ENCODE results near the gene HOXB9.

Gene HOXB9

DNA sequence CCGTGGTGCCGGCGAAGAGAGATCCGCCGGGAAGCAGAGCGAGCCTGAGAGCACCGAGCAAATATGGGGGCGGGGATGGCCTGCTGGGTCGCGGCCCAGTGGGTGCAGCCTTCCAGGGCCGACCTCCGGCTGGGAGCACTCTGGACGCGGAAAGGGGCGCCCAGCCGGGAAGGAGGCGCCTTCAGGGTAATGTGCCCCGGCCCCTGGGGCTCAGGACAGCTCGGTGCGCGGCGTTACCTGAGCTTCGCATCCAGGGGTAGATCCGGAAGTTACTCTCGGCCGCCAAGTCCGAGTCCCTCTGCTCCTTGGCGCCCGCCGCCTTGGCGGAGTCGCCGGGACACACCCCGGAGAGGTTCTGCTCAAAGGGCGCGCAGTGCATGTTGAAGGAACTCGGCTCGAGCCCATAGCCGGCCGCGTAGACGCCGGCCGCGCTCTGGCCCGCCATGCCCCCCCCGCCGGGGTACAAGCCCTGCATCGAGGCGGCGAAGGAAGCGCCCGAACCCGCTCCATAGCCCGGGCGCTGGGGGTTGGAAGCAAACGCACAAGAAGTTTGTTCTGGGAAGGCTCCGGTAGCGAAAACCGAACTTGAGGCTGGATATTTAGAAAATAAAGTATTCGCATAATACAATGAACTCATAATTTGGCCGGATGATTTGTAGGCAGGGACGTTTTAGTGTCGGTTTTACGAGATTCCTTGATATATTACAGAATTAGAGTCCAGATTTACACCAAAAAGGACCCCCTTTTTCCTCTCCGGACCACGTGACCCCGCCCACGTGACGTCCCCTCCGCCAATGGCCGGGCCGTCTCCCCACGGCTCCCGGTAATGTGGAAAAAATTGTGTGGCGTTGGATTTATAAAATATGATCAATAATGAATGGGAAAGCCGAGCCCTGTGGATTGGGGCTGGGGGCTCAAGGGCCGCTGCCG lies 15.6 kb downstream of the HOXB9 start, which contains the start of gene HOXB7:
Gene HOXB7, minus strand, starts transcription at position 736 of the 930 bp plus-strand sequence. Its CDS starts 99 bp downstream, at position 637.
- DNase-seq (ENCODE audit: low read depth), result peak; percentile 72

DNA sequence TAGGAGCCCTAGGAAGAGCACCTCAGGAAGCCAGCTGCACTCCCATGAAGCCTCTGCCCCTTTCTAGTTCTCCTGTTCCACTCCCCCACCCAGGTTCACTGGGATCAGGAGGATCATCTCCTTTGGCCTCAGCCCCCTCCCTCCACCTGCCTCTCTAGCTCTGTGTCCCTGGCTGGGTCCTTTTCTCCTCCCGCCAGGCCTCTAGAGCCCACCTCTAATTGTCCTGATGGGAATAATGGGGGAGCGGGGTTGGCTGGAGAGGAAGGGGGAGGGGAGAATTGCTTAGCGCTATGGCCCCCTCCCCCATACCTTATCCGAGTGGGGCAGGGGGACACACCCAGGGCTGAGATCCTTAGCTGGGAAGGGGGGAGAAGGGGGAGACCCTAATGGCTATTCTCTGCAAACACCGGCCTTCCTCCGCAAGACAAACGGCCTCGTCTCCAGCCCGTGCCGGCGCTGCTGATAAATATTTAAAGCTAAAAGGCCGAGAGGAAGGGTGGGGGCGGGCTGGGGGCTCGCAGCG lies 16.3 kb downstream of the HOXB9 start:
- peak; percentile 10 for DNase-seq (ENCODE audit: low read depth)

DNA sequence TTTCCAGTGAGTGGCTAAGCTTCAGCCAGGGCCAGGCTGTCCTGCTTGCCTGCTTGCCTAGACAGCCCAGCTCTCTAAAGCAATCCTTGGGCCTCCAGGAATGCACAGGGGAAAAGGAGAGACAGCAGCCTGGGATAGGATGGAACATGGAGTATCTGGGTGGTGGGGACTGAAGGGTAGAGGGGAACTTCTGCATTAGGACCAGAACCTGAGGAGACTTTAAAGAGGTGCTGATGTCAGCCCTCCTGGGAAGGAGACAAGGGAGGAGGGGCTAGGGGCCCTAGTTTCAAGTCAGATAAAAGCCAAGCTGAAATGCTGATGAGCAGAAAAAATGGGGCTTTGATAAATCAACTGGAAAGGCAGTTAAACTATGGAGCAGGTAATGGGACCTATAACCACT lies 17.1 kb downstream of the HOXB9 start:
- peak; percentile 69 for DNase-seq (ENCODE audit: low read depth)

DNA sequence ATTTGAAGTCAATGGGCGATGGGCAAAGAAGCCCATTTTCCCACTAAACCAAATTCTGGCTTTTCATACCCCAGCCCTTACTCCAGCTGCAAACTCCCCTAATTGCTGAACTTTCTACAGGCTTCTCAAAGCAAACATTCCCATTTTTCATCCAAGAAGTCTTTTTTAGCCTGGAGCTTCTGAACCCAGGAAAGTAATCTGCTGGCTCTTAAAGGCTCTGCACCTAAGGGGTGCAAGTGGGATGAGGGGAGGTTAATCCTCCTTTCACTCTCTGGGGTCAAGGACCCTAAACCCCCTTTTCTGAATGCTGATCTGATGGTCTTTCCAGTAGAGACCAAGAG lies 17.7 kb downstream of the HOXB9 start:
- peak; percentile 22 for DNase-seq (ENCODE audit: low read depth)

DNA sequence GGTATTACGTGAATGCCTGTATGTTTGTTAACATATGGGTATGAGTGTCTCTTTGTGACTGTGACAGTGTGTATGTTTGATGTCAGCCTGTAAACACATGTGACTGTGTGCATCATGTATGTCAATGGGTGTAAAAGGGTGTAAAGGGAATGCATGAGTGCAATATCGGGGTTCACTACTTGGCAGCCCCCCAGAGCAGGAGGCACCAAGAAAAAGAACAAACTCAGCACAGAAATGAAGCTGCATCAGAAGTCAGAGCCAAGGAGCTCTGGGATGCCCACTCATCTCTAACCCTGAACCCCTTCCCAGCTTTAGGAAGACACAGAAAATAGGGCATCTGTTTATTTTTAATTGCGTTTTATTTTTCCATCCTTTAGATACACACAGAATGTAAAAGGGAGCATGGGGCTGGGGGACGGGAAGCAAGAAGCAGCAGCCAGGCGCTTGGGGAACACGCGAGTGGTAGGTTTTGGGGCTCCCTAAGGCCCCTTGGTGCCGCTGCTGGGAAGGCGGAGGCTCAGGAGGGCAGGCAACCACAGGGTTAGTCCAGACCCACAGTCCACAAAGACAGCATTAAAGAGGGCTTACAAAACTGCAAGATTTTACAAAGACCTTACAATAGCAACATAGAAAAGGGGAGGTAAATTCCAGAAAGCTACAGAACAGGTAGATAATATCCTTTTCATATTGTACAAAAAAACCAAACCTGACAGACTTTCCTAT lies 19.1 kb downstream of the HOXB9 start:
- peak; percentile 48 for DNase-seq (ENCODE audit: low read depth)

DNA sequence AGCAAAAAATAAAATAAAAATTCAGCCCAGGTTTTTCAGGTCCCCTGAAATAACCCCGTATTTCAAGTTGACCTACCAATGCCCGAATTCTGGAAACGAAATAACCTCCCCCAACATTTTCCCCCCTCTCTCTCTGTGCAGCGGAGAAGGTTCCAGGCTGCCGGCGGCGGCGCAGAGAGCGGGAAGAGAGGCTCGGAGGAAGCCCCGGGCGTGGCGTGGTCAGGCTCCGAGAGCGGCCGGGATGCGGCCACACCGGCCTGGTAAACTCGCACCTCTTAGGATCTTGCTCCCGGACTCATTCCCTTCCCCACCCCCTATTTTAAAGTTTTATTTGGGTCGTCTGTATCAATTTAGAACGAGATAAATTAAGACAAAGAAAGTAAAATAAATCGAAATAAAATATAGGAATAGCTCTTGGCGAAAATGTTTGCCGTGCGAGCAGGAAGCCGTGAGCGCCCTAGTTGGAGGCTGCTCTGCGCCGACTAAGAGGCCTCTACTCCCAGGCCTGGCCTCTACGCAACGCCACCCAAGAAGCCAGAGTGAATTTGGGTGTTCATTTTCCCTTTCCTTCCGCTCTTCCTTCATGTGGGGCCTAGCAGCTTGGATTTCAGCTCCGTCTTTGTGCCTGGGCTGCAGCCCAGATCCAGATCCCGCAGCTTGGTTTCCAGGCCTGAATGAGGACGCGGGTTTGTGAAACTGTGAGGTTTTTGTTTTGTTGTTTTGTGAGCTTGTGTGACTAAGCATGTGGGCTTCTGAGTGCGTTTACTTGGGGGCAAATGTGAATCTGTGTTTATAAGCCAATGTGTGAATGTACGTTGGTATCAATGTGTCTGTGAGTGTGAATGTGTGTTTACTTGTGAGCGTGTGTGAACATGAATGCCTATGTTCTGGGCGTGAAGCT lies 19.9 kb downstream of the HOXB9 start:
- DNase-seq (ENCODE audit: low read depth), result peak; percentile 75

DNA sequence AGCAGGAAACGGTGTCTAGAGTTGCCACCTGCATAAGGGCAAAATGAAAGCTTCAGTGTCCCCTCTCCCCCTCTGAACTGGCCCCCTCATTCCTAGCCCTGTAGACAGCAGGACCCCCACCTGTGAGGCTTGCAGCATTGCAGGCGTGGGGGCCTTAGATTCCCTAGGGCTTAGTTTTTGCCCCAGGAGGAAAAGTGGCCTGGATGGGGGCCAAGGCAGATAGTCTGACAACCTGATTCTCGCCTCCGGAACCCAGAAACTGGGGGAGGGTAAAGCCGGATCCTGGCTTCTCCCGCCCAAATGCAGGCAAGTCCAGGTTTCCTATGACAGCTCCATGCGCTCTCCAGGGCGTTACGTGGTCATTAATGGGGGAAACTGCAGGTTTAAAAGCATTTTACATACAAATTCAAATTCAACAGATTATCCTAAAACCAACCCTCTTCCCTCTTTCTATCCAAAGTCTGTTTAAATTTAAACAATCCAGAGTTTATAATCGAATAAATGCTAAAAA lies 20.7 kb downstream of the HOXB9 start:
- peak; percentile 69 for DNase-seq (ENCODE audit: low read depth)

DNA sequence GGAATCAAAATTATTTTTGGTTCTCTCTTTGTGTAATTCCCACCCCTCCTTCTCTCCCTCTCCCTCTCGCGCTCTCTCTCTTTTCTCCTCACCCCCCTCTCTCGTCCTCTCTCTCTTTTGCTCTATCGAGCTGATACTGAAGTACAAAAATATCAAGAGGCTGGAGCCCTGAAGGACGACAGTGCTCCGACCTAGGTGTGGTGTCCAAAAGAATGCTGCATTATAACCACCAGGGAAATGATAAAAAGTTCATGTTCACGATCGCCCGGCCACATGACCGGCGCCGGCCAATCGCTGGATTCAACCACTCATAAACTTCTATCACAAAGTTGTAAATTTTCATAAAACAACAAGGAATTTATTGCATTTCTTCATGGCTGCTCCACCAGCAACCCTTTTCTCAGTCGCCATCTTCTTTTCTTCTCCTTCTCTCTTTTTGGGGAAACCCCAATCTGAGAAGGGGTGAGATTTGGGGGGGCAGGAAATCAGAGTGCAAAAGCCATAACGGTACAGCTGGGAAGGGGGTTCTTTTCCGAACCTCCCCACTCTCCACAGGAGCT lies 21.3 kb downstream of the HOXB9 start, which contains the start of gene HOXB6:
Gene HOXB6, minus strand, starts transcription at position 217 of the 560 bp plus-strand sequence. CDS start 6,836 bp downstream, outside the sequence.
- peak; percentile 91 for DNase-seq (ENCODE audit: low read depth)

DNA sequence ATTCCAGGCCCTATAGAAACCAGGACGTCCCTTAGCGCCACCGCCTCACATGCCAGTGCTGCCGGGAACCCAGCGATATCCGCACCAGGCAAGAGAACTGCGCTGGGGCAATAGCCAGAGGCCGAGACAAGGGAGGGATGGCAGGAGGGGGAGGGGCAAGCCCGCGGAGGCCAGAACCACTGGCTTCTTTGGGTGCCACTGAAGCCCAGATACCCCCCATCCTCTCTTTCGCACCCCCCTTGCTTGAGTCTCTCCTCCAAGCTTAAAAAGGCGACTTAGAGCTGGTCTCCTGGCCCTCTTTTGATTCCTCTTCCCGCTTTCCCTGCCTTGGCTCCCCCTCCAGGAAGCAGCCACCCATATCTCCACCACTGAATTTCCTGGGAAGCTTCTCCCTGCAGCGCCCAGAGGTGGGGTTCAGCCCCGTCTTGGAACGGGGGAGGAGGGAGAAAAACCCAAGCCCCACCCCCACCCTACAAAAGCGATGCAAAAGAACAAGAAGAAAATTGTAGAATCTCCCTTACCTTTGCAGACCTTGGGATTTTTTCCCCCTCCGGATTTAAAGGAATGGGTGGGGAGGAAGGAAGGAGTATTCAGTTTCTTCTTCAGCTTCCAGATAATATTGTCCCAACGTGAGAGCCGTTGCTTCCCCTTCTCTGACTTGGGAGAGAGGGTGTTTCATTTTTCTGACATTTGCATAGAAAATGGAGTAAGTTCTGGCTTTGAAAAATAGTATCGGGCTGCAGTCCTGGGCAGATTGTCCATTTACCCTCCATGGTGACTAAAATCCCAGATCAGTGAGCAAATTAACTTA lies 22.0 kb downstream of the HOXB9 start:
- peak; percentile 85 for DNase-seq (ENCODE audit: low read depth)

DNA sequence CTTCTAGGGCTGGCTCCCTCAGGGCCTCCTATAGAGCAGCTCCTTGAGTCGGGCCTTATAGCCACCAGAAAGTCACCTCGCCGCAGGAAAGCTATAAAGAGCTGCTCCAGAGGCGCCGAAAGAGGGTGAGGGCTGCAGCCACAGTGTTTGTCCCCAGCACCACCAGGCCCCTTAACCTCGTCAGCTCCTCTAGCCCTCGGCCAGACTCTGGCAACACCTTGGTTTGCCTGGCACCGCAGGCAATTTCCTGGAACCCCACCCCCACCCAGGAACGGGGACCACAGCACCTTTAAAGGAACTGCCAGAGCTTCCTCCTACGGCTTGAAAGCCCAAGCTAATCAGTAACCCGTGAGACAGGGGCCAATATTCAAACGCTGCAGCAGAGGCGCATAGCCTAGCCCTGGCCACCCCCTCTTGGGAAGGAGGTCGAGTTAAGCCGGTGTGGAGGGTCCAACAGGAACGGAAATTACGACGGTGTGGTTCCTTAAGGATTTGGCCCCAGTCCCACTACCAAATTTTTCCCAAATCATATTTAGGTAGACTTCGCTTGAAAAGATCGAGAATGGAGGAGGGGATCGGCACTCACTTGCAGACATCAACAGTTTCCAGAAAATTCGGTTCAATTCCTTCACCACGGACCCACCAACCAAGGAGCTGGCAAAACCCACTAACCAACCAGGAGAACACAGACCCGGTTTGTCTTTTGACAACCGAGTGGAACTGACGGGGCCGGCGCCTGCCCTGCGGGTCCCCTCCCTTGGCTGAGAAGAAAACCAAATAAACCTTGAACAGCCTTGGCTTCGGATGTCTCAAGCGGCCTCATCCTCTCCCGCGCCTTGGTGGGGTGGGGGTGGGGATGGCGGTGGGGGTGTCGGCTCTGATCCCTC lies 24.4 kb downstream of the HOXB9 start:
- DNase-seq (ENCODE audit: low read depth), result peak; percentile 19

DNA sequence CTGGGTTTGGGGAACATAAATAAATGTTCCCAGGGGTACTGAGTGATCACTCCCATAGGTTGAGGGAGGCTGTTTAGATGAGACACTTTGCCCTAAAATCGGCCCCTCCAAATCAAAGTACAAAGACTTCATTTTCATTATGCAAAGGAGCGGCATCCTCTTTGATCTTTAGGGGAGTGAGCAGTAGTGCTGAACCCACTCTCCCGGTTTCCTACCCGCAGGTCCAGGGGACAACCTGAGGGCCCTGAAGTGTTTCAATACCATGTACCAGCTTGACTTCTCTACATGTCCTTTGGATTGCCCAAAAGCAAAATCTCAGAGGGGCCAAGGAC lies 25.0 kb downstream of the HOXB9 start:
- DNase-seq (ENCODE audit: low read depth), result peak; percentile 31

DNA sequence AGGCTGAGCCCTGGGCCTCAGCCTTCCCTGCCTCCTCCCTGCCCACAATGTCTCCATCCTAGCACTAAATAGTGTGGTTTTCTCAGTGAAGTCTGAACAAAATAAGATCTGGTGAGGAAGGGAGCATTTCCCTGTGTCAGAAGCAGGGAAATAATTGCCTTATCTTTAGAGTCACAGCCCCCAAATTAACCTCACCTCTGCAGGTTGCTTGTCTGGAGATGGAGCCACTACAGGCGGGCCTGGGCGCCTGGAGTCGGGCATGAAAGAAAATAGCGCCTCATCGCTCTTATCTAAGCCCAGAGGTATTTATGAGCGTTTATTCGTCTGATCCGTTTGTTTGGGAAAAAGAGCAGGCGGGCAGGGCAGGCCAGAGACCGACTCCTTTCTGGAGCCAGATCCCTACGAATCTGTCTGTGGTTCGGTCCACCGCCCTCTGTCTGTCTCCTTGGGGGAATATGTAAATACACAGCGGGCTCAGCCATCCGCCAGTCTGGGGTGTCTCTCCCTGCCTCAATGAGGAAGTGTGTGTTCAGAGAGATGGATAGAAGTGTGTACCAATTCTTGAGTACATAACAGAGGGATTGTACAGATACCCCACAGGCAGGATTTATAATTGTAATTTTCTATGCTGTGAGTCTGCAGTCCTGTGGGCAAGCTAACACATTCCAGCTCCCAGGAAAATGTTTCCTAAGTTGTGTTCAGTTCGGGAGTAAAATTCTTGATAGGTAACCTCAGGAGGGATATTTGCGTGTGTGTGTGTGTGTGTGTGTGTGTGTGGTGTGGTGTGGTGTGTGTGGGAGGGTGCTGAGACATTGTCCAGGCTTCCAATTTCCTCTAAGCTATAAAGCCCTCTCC lies 25.7 kb downstream of the HOXB9 start:
- peak; percentile 94 for DNase-seq (ENCODE audit: low read depth)

DNA sequence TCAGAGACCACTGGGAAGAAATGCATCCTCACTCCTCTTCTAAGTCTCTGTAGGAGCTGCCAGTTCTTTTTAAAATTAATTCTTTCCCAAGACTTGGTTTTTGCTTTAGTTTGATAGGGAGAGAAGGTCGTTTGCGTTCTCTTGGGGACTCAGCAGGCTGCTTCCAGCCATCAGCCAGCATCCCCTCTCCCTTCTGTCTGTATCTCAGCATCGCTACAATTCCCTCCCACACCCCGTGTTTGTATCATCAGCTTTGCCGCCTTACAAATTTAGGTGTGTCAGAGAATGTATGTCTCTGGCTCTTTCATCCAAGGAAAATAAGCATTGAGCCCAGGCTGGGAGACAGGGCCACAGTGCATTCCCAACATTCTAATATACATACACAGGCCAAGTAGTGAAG lies 26.8 kb downstream of the HOXB9 start:
- peak; percentile 17 for DNase-seq (ENCODE audit: low read depth)

DNA sequence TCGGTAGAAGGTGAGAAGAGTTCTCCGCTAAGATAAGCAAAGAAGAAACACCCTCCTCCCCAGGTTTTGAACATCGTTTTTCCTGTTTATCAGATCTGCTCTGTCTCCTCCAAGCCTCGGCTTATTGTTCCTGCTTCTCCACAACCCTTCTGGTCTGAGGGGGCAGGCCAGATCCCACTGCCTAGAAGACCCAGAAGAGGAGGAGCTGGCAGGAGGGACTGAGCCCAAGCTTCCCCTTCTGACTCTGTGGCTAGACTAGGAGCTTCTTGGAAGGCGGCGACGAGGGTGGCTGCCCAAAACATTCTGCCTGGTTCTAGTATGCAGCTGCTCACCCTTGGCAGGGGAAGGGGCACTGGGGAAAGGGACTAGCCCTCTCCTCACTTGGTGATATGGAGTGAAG lies 27.4 kb downstream of the HOXB9 start:
- peak; percentile 41 for DNase-seq (ENCODE audit: low read depth)

DNA sequence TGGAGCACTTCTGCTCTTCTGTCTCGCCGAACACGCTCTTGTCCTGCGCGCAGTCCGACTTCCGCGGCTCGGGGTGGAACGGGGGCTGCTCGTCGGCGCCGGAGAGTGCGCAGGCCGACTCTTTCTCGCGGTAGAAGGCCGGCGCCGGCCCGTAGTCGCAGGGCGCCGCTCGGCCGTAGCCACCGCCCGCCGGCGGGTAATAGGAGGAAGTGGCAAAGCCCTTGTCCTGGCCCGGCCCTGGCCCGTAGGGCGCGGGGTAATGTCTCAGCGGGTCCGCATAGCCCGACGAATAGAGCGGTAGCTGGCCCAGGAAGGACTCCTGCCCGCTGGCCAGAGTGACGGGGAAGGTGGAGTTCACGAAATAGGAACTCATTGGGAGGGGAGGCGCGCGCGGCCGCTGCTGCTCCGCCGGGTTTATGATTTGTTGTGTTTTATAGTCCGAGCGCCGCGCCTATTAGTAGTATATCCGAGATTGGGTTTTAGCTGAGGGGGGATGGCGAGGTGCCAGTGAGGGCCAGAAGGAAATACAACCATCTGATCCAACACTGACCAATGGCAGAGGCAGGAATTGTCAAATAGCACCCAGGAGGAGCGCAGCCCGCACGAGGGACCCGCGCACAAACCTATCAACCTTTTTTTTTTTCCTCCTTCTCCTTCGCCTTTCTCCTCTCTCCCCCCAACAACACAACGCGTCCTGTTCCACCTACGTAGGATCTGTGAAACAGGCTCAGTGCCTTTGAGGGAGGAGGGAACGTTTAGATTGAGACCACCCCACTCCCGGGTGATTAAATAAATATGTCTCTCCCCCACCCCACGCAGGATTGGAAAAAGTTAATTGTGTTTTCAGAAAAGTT lies 28.2 kb downstream of the HOXB9 start:
- DNase-seq (ENCODE audit: low read depth), result peak; percentile 89

DNA sequence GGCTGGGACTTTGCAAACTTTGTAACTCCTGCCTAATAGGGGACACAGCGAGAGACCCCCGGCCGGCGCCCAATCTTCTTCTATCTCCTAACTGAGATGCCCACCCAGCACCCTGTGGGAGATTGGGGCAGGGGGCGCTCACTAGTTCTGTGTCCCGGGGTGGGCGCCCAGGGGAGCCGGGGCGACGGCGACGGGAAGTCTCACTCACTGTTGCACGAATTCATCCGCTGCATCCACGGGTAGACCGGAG lies 28.7 kb downstream of the HOXB9 start:
- no peak for DNase-seq (ENCODE audit: low read depth)

DNA sequence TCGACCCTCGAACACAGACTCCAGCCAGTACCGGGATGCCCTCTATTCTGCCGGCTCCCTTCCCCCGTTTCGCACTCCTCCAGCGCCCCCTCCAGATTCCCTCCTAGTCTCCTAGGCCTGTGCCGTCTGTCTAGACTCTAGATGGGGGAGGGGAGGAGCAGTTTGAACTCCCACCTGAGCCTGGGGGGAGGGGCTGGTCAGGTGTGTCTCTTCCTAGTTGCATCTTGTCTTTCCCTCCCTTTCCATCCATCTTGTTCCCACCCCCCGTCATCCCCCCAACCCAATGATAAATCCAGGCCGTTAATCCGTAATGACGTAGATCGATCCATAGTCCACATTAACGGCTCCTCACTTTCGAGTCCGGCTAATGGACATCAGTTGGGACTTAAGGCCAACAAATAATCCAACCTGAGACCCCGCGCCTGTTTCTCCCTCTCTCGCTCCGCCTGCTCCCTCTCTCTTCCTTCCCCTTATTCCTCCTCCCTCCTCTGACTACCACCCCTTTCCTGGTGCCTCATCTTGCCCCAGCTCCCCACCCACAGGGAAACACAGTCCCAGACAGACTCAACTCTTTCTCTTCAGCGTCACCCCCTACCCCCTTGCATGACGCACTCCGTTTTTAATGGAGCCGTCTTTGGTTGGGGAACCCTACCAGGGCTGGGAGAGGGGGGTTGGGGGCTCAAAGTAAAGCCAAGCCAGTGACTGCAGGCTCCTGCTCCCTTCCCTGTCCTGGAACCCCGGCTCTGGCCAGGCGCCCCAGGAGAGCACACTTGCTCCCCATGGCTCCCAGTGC lies 29.2 kb downstream of the HOXB9 start:
- DNase-seq (ENCODE audit: low read depth), result peak; percentile 83

Data from amniotic epithelial cell (primary cell).